ENCODE data around the gene PLB1.

GRCh38 chr2:28624436-28624792 lies 128.6 kb downstream of the PLB1 start:
- TF ChIP-seq TAF1 (IDR thresholded peaks at IDR 0.05; ENCODE audit: borderline replicate concordance, low read depth, low read length) (no peak), POLR2A (IDR thresholded peaks at IDR 0.05; ENCODE audit: low read depth, low read length) (no peak), POLR2AphosphoS5 (IDR thresholded peaks at IDR 0.05; ENCODE audit: low read depth, low read length) (no peak)

Data from GM12892 (cell line).